Measurements from ENCODE around the gene DUSP16. TPM values are rescaled to one million over a fixed set of nuclear protein-coding genes. Genes with fewer than 3 reads are reported as not detected.
A peak's percentile ranks its signal among the peaks of the same experiment; 100 is the strongest.
"Not testable (repeated sequence)": the region's sequence is repeated elsewhere in the genome, so short reads cannot be mapped to it uniquely, and the experiment has no call there.

The DUSP16 gene
- total RNA-seq, 1 donor from 2014 or later = 52.1 TPM

DNA sequence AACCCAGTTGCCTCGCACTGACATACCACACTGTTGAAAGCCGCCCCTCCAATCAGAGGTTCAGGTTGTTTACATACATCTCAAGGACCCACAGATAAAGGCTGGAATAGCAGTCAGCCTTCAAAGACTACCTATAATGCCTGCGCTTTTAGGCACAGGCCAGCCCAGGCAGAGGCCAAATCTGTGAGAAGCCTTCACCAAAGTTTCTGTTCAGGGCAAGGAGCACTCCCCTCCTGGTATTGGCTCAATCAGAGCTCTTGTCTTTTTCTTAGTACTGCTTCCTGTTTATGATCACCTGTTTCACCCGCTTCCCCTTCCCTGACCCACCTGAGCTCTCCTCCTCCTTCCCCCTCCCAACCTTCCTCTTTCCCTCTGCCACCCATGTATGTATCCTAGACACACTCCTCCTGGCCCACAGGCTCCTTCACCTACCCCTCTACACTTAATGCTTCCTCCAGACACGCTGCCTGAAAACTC is 34.8 kb downstream of the DUSP16 start:
- Mint-ChIP-seq H3K27ac (peak overlapping the region; percentile 73), H3K36me3 (peaks cover 28% of the 10 kb centered on the region), H3K4me3 (no peak overlapping the region), H3K27me3 (no peaks in the 10 kb centered on the region), H3K4me1 (ENCODE audit: unreplicated experiment) (peaks cover 7% of the 10 kb centered on the region), H3K9me3 (no peaks in the 10 kb centered on the region)
- TF ChIP-seq, protein P1, sequence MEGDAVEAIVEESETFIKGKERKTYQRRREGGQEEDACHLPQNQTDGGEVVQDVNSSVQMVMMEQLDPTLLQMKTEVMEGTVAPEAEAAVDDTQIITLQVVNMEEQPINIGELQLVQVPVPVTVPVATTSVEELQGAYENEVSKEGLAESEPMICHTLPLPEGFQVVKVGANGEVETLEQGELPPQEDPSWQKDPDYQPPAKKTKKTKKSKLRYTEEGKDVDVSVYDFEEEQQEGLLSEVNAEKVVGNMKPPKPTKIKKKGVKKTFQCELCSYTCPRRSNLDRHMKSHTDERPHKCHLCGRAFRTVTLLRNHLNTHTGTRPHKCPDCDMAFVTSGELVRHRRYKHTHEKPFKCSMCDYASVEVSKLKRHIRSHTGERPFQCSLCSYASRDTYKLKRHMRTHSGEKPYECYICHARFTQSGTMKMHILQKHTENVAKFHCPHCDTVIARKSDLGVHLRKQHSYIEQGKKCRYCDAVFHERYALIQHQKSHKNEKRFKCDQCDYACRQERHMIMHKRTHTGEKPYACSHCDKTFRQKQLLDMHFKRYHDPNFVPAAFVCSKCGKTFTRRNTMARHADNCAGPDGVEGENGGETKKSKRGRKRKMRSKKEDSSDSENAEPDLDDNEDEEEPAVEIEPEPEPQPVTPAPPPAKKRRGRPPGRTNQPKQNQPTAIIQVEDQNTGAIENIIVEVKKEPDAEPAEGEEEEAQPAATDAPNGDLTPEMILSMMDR (conservative IDR thresholded peaks at IDR 0.05) = no peak
- no peak for DNase-seq (ENCODE audit: extremely low spot score, unreplicated experiment)

DNA sequence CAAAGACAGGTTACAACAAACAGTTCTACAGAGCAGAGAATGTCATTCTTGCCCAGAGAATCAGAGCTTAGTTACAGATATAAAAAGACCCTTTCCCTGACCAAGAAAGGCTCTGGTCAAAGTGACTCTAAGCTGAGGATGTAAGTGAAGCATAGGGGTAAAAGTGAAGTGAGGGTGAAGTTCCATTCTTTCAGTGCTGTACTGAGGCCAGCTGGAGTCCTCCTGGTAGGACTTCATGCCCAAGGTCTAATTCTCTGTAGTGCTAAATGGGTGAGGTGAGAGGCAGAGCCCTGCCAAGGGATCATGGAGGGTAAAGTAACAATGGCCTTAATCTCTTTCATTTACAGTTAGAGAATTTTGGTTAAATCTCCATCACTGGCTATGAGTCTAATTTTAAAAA is 38.5 kb downstream of the DUSP16 start:
- DNase-seq (ENCODE audit: extremely low spot score, unreplicated experiment) = no peak
- H3K36me3 Mint-ChIP-seq = peaks cover 34% of the 10 kb centered on the region
- no peaks in the 10 kb centered on the region for H3K9me3 Mint-ChIP-seq
- H3K4me3 Mint-ChIP-seq = no peak overlapping the region
- TF ChIP-seq, protein P1 (conservative IDR thresholded peaks at IDR 0.05) = no peak
- no peaks in the 10 kb centered on the region for H3K27me3 Mint-ChIP-seq
- H3K4me1 Mint-ChIP-seq (ENCODE audit: unreplicated experiment) = peaks cover 14% of the 10 kb centered on the region
- H3K27ac Mint-ChIP-seq = peak overlapping the region; percentile 59

DNA sequence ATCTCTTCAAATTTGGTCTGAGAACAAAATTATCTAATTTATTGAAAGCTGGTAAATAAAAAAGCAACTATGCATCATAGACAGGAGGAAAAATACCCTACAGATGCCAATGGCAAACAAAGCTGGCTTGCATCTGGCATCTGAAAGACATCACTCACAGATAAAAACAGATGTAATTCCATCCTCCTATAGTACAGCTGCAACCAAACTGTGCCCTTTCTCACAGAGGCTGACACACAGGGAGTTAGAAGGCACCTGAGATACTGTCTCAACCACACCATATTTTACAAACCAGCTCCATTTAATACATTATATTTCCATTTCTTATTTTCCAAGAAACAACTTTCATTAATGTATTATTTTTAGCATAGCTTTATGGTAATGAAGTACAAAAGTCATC is 39.4 kb downstream of the DUSP16 start:
- no peak for DNase-seq (ENCODE audit: extremely low spot score, unreplicated experiment)
- H3K9me3 Mint-ChIP-seq = no peaks in the 10 kb centered on the region

DNA sequence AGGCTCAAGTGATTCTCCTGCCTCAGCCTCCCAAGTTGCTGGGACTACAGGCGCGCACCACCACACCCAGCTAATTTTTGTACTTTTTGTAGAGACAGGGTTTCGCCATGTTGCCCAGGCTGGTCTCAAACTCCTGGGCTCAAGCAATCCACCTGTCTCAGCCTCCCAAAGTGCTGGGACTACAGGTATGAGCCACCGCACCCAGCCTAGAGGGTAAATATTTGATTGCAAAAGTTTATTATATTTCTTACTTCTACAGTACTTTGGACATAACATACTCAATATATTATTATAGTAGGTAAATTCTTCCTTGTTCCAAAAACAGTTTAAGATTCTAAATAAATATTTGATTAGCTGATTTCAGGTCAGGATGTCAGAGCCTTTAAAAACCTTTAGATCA is 40.0 kb downstream of the DUSP16 start:
- not testable (repeated sequence) for H3K9me3 Mint-ChIP-seq; H3K27me3 Mint-ChIP-seq; H3K4me3 Mint-ChIP-seq; DNase-seq (ENCODE audit: extremely low spot score, unreplicated experiment)
- Mint-ChIP-seq H3K36me3 (peaks cover 41% of the 10 kb centered on the region), H3K4me1 (ENCODE audit: unreplicated experiment) (peaks cover 17% of the 10 kb centered on the region), H3K27ac (peak overlapping the region; percentile 82)

More for the DNA sequence above, 39.4 kb downstream of the DUSP16 start:
- Mint-ChIP-seq H3K4me3 (no peak overlapping the region), H3K36me3 (peaks cover 38% of the 10 kb centered on the region), H3K4me1 (ENCODE audit: unreplicated experiment) (peaks cover 19% of the 10 kb centered on the region), H3K27me3 (no peaks in the 10 kb centered on the region), H3K27ac (peak overlapping the region; percentile 22)
- TF ChIP-seq, protein P1 (conservative IDR thresholded peaks at IDR 0.05) = no peak

DNA sequence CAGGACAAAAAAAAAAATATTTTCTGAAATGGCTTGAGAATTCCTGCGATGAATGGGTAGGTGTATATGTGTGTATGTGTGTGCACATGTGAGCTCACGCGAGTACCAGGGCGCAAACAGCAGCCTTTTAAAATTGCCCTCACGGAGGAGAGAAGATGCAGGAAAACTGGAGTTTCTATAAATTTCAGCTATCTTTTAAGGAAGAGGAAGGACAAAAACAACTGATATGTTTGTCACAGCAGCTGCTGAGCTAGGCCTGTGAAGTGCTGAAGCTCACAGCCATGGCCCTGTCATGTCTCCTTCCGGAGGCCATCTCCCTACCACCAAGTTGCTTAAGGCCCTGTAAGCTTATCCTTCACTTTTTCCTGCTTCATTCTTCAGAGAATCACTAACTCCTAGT is 40.8 kb downstream of the DUSP16 start:
- Mint-ChIP-seq H3K9me3 (no peaks in the 10 kb centered on the region), H3K27me3 (no peaks in the 10 kb centered on the region), H3K27ac (peak overlapping the region; percentile 82), H3K4me1 (ENCODE audit: unreplicated experiment) (peaks cover 16% of the 10 kb centered on the region), H3K4me3 (no peak overlapping the region), H3K36me3 (peaks cover 49% of the 10 kb centered on the region)
- DNase-seq (ENCODE audit: extremely low spot score, unreplicated experiment) = no peak
- TF ChIP-seq, protein P1 (conservative IDR thresholded peaks at IDR 0.05) = no peak

DNA sequence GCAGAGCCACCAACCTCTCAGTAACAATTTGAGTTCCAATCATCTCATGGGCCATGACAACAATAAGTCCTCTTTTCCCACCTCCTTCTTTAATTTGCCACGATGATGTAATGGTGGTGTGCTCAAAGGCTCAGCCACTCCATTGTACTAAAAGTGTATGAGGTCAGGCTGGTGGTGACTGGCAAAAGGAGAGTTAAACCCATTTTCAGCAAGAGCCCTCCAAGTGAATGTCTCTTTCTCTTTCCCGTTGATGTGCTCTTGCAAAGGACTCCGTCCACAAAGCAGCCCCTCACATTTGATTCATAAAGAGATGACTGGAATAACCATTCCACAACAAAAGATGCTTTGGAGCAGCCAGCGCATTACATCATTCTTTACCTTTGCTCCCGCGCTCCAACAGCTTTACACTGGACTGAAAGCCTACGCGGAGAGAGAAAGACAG is 41.6 kb downstream of the DUSP16 start:
- Mint-ChIP-seq H3K9me3 (no peaks in the 10 kb centered on the region), H3K36me3 (peaks cover 55% of the 10 kb centered on the region), H3K4me3 (peak overlapping the region; percentile 6), H3K27ac (peak overlapping the region; percentile 82), H3K27me3 (no peaks in the 10 kb centered on the region), H3K4me1 (ENCODE audit: unreplicated experiment) (peaks cover 13% of the 10 kb centered on the region)
- TF ChIP-seq, protein P1 (conservative IDR thresholded peaks at IDR 0.05) = no peak
- DNase-seq (ENCODE audit: extremely low spot score, unreplicated experiment) = no peak

Measured in type B pancreatic cell (in vitro differentiated cells).